MCF 10A (cell line): Measurements from ENCODE around the gene OR2T6. TPM values are rescaled to one million over a fixed set of nuclear protein-coding genes. Genes with fewer than 3 reads are reported as not detected.
"Not testable (repeated sequence)": the region's sequence is repeated elsewhere in the genome, so short reads cannot be mapped to it uniquely, and the experiment has no call there.

Experiments used
- BruUV-seq: library from RNA; stranded (reverse); fragments of 400-500 nt; replicated peaks from 2 replicates; lab custom pipeline; 2021; lab: Mats Ljungman, UMichigan
- CTCF ChIA-PET: fragments of 300-600 bp; sonication (Branson Sonifier 250); formaldehyde crosslinking; extraction: SDS; loops from one replicate; lab custom pipeline; 2021; ENCODE audit warnings: antibody characterized with exemption, inconsistent platforms; lab: Yijun Ruan, JAX
- POLR2A ChIA-PET: fragments of 300-600, 350-650 bp; sonication (Branson Sonifier 250); formaldehyde crosslinking; extraction: SDS; loops from one replicate; lab custom pipeline; 2020; ENCODE audit warnings: antibody characterized with exemption, inconsistent platforms; lab: Yijun Ruan, JAX
- DNase-seq: peaks from one replicate; pipeline ENCODE4 v3.0.0-alpha.2; 2018; ENCODE audit not compliant: unreplicated experiment
- H3K27ac Mint-ChIP-seq: one replicate; pipeline ENCODE4 v1.8.0; 2022; ENCODE audit warnings: mild to moderate bottlenecking, low read depth, mixed read lengths; ENCODE audit not compliant: unreplicated experiment
- H3K27me3 Mint-ChIP-seq: one replicate; pipeline ENCODE4 v1.8.0; 2022; ENCODE audit warnings: mixed read lengths; ENCODE audit not compliant: insufficient read depth, unreplicated experiment
- H3K36me3 Mint-ChIP-seq: one replicate; pipeline ENCODE4 v1.8.0; 2022; ENCODE audit warnings: mild to moderate bottlenecking, moderate library complexity, mixed read lengths; ENCODE audit not compliant: insufficient read depth, unreplicated experiment
- H3K4me1 Mint-ChIP-seq: one replicate; pipeline ENCODE4 v1.8.0; 2022; ENCODE audit warnings: mixed read lengths; ENCODE audit not compliant: insufficient read depth, unreplicated experiment
- H3K4me3 Mint-ChIP-seq: one replicate; pipeline ENCODE4 v1.8.0; 2022; ENCODE audit warnings: mild to moderate bottlenecking, moderate library complexity, mixed read lengths; ENCODE audit not compliant: unreplicated experiment
- H3K9me3 Mint-ChIP-seq: one replicate; pipeline ENCODE4 v1.8.0; 2022; ENCODE audit warnings: mixed read lengths; ENCODE audit not compliant: unreplicated experiment
- CTCF ChIP-seq: fragments of 200-600 bp; IDR thresholded peaks from one replicate; pipeline ENCODE4 v1.8.0; 2022; ENCODE audit warnings: antibody characterized with exemption, mild to moderate bottlenecking; ENCODE audit not compliant: unreplicated experiment
- intact Hi-C: fragments of 100-400 bp; cut with micrococcal nuclease; formaldehyde crosslinking; loops from 2 replicates; pipeline ENCODE4 v1.14.1; 2022
- total RNA-seq: library from RNA; stranded (reverse); gene quantifications from 2 replicates; pipeline ENCODE4 v1.2.3, GENCODE V29; 2022

OR2T6 gene
- total RNA-seq, 1 experiment from 2014 or later, result not detected

GRCh38 chr1:248417854-248418253 is 42.3 kb downstream of the OR2T6 start:
- H3K4me3 Mint-ChIP-seq, result no peak overlapping the region
- peaks cover 6% of the 10 kb centered on the region for H3K36me3 Mint-ChIP-seq
- no peaks in the 10 kb centered on the region for H3K27me3 Mint-ChIP-seq
- ChIA-PET POLR2A (no interaction called here), CTCF (interaction anchor here (0.5 to 2.0 kb wide), 4 partner anchors 13 to 486 kb away, joined by 3 to 15 read pairs (median 3); no protein-coding TSS in a partner anchor)
- intact Hi-C loops, result no loop called here
- no peak for TF ChIP-seq CTCF
- no peak overlapping the region for H3K27ac Mint-ChIP-seq
- peaks cover 29% of the 10 kb centered on the region for H3K9me3 Mint-ChIP-seq
- no TSS peak for BruUV-seq
- no peak for DNase-seq
- H3K4me1 Mint-ChIP-seq, result no peaks in the 10 kb centered on the region

GRCh38 chr1:248421384-248421783 is 45.8 kb downstream of the OR2T6 start:
- intact Hi-C loops, result no loop called here
- H3K4me3 Mint-ChIP-seq, result no peak overlapping the region
- ChIA-PET CTCF (interaction anchor here (1.7 kb wide), 1 partner anchor 17 kb away, joined by 6 read pairs; no protein-coding TSS in a partner anchor), POLR2A (interaction anchor here (0.6 kb wide), 1 partner anchor 43 kb away, joined by 3 read pairs; no protein-coding TSS in a partner anchor)
- no TSS peak for BruUV-seq
- peak; percentile 38 for DNase-seq
- H3K4me1 Mint-ChIP-seq, result no peaks in the 10 kb centered on the region
- no peak for TF ChIP-seq CTCF
- H3K9me3 Mint-ChIP-seq, result peaks cover 28% of the 10 kb centered on the region
- H3K27ac Mint-ChIP-seq, result no peak overlapping the region
- H3K36me3 Mint-ChIP-seq, result peaks cover 6% of the 10 kb centered on the region
- H3K27me3 Mint-ChIP-seq, result no peaks in the 10 kb centered on the region

GRCh38 chr1:248427526-248428191 is 52.1 kb downstream of the OR2T6 start:
- H3K27me3 Mint-ChIP-seq, DNase-seq, H3K36me3 Mint-ChIP-seq, H3K27ac Mint-ChIP-seq, intact Hi-C loops, CTCF ChIA-PET, BruUV-seq, POLR2A ChIA-PET, H3K4me3 Mint-ChIP-seq: not testable (repeated sequence)
- Mint-ChIP-seq H3K9me3 (peaks cover 15% of the 10 kb centered on the region), H3K4me1 (peaks cover 10% of the 10 kb centered on the region)

- intact Hi-C loops, H3K4me3 Mint-ChIP-seq, H3K27me3 Mint-ChIP-seq, H3K27ac Mint-ChIP-seq, H3K36me3 Mint-ChIP-seq, BruUV-seq, CTCF ChIA-PET, DNase-seq, POLR2A ChIA-PET: not testable (repeated sequence)
- Mint-ChIP-seq H3K4me1 (peaks cover 11% of the 10 kb centered on the region), H3K9me3 (peaks cover 10% of the 10 kb centered on the region)
Measured at GRCh38 chr1:248428192-248428533, 52.6 kb downstream of the OR2T6 start.

GRCh38 chr1:248431683-248432082 is 56.1 kb downstream of the OR2T6 start:
- H3K9me3 Mint-ChIP-seq, intact Hi-C loops, H3K36me3 Mint-ChIP-seq, POLR2A ChIA-PET, BruUV-seq, H3K27me3 Mint-ChIP-seq, DNase-seq, CTCF ChIA-PET, H3K27ac Mint-ChIP-seq: not testable (repeated sequence)
- Mint-ChIP-seq H3K4me1 (peaks cover 11% of the 10 kb centered on the region), H3K4me3 (peak overlapping the region; percentile 1)

- H3K9me3 Mint-ChIP-seq, POLR2A ChIA-PET, intact Hi-C loops, H3K36me3 Mint-ChIP-seq, H3K27me3 Mint-ChIP-seq, BruUV-seq, DNase-seq, H3K27ac Mint-ChIP-seq: not testable (repeated sequence)
- CTCF ChIA-PET, result interaction anchor here (0.7 kb wide), 1 partner anchor 450 kb away, joined by 3 read pairs; no protein-coding TSS in a partner anchor
- Mint-ChIP-seq H3K4me1 (peaks cover 11% of the 10 kb centered on the region), H3K4me3 (peak overlapping the region; percentile 1)
Measured at GRCh38 chr1:248432201-248432600, 56.7 kb downstream of the OR2T6 start.

- intact Hi-C loops, H3K9me3 Mint-ChIP-seq, CTCF ChIA-PET, H3K36me3 Mint-ChIP-seq, H3K27ac Mint-ChIP-seq, H3K4me3 Mint-ChIP-seq, BruUV-seq, POLR2A ChIA-PET, H3K27me3 Mint-ChIP-seq, DNase-seq: not testable (repeated sequence)
- peaks cover 11% of the 10 kb centered on the region for H3K4me1 Mint-ChIP-seq
Measured at GRCh38 chr1:248433811-248434415, 58.4 kb downstream of the OR2T6 start.
